GM18907 (cell line): ENCODE data around the gene CDH3.
"Not testable (repeated sequence)": the region's sequence is repeated elsewhere in the genome, so short reads cannot be mapped to it uniquely, and the experiment has no call there.

Experiments used
- ATAC-seq: cut with Tn5 transposase; IDR thresholded peaks from one replicate; pipeline ENCODE4 v1.9.1; 2021; ENCODE audit warnings: mild to moderate bottlenecking, moderate library complexity; ENCODE audit not compliant: unreplicated experiment

Gene CDH3

DNA sequence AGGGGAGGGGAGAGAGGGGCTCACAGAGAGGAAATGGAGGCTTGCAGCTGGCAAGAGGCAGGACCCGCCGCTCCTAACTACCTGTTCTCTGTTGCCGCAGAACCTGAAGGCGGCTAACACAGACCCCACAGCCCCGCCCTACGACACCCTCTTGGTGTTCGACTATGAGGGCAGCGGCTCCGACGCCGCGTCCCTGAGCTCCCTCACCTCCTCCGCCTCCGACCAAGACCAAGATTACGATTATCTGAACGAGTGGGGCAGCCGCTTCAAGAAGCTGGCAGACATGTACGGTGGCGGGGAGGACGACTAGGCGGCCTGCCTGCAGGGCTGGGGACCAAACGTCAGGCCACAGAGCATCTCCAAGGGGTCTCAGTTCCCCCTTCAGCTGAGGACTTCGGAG is 53.0 kb downstream of the CDH3 start:
- no peak for ATAC-seq

DNA sequence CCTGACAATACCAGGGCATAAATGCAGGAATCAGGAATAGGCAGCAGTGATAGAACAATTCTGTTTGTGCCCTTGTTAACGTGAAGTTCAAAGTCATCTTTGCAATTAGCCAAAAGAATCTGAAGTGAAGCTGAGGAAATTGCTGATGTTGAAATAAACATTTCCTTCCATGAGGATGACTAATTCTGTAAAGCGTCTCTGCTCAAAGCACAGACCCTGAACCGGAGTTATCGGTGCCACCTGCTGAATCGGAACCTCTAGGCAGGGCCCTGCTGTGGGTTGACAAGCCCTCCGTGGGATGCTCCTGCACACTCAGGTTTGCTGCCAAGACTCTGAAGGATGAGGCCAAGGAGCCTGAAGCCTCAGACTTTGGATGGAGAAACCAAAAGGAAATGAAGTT is 55.0 kb downstream of the CDH3 start:
- no peak for ATAC-seq

DNA sequence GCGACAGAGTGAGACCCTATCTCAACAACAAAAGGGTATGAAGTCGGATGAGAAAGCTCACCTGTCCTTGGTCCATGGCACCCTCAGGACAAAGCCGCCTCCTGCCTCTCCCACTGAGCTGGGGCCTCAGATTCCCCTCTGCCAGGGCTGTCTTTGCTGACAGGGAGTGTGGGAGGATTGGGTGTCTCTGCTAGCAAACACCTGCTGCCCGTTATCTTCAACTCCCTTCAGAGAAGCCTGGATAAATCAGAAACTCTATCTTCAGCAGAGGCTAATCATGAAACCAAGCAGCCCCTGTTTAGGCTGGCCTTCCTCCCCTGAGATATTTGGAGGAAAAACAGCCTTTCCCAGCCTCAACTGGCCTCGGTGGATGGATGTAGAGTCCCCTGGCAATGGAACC is 55.7 kb downstream of the CDH3 start:
- no peak for ATAC-seq

DNA sequence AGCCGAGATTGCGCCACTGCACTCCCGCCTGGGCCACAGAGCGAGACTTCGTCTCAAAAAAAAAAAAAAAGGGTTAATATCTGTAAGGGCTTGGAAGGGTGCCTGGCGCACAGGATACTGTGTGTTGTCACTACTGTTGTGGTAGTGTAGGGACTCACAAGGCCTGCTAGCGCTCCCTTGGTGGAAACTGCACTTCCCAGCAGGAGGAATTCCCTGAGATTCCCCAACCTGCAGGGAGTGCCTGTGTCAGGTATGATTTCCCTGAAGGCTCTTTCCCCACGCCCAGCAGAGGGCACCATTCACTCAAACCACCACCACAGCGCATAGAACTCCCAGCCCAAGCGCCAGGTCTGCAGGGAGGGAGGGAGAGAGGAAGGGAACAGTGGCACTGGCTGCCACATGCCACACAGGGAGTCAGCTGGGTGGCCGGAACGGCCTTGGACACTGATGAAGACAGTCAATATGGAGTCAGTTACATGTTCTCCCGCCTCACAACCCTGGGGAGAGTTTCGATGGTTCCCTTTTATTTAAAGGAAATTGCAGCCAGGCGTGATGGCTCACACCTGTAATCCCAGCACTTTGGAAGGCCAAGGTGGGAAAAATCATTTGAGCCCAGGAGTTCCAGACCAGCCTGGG is 59.2 kb downstream of the CDH3 start:
- ATAC-seq: no peak

DNA sequence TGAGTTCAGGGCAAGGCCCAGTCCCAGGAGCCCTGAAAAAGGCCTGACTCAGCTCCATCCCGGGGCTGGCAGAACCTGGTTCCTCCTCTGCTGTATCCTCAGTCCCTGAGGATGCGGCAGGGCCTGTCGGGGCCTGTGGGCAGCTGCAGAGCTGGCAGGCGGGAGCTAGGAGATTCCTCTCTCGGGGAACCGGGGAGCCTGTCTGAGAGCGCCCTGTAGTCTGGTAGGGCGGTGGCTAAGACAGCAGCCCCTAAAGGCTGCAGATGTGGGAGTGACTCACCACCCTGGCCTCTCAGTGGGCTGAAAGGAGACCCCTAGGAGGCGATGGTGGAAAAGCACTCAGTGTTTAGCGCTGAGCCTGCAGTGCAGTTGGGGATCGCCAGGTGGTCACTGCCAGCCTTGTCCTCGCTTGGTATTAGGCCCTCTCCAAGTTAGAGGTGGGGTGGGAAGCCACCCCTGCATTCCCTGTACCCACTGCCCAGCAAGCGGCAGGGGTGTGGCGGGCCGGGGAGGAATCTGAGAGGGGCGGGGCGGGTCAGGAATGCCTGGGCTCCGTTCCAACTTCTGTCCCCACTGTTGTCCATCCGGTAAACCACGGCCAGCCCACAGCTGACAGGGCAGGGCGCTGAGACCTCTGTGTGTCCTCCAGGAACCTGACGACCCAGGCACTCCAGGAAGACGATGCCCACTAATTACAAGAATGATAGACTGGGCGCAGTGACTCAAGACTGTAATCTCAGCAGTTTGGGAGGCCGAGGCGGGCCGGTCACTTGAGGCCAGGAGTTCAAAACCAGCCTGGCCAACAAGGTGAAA is 62.4 kb downstream of the CDH3 start:
- ATAC-seq: no peak

DNA sequence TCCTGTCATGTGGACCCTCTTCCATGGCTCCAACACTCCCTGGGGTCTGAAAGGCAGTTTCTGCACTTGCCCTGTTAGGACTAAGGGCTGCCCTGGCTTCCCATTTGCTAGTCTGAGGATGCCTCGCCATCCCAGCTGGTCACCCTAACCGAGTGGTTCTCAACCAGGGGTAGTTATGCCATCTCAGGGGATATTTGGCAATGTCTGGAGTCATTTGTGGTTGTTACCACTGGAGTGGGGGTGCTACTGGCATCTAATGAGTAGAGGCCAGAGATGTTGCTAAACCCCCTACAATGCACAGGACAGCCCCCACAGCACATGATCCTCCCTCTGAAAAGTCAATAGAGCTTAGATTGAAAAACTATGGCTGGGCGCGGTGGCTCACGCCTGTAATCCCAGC is 65.1 kb downstream of the CDH3 start:
- no peak for ATAC-seq

DNA sequence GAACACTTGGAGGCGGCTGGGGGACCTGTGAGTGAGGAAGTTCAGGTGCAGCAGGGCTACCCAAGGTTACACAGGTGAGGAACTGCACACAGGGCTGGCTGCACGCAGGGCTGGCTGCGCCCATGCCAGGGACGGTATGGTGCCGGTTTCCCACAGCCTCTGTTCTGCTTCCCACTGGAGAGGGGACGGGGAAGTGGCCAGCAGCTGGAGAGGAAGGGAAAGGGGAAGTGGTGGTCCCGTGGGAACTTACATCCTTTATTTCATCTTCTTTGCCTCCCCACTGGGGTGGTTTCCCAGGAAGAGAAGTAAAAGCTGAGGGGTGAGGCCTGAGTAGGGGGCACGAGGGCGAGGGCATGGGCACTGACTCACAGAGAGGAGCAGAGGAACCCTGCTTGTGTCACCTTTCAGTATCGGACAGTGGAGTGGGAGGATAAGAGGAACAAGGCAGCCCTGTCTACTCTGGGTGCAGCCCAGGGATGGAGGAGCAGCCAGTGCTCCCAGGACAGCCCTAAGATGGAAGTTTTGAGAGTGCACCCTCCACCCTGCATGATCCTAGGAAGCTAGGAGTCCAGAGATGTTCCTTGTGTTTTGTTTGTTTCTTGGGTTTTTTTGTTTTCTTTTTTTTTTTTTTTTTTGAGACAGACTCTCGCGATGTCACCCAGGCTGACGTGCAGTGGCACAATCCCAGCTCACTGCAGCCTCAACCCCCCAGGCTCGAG is 66.5 kb downstream of the CDH3 start:
- no peak for ATAC-seq

DNA sequence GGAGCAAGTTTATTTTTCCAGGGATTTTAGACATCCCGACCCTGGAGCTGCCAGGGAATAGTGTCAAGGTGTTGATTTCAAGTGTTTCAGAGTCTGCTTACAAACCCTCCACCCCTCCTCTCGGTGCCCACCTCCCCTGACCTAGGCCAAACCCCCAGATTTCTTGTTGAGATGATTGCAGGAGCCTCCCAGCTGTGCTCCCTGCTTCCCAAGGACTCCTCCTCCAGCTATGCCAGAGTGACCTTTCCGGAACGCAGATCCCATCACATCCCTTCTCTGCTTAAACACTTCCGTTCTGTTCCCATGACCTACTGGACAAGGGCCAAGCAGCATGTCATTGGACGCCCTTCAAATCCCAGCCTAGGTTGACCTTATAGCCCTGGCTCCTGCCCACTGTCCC is 68.3 kb downstream of the CDH3 start:
- no peak for ATAC-seq

DNA sequence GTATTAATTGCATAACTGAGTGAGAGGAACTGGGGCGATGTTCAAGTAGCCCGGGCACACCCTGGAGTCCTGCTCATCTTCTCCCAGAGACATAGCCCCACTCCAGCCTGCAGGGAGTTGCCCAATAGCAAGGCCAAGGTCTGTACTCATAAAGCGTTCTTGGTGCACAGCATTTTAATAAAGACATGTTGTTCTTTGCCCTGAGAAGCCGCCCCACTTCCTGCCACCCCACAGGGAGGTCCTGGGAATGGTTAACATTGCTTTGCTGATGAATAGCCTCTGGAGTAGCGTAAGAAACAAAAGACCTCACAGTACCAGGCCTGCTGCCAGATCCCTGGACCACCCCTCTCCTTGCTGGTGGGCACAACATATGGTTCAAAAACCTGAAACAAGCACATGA is 70.4 kb downstream of the CDH3 start:
- no peak for ATAC-seq

DNA sequence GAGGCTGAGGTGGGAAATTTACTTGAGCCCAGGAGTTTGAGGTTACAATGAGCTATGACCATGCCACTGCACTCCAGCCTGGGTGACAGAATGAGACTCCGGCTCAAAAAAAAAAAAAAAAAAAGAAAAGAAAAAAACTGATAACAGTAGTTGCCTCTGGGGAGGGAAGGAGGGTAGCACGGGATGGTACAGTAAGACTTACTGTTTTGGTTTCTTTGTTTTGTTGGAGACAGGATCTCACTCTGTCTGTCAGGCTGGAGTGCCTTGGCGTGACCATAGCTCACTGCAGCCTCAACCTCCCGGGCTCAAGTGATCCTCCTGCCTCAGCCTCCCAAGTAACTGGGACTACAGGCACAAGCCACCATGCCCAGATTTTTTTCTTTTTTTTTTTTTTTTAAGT is 71.4 kb downstream of the CDH3 start:
- ATAC-seq: not testable (repeated sequence)

DNA sequence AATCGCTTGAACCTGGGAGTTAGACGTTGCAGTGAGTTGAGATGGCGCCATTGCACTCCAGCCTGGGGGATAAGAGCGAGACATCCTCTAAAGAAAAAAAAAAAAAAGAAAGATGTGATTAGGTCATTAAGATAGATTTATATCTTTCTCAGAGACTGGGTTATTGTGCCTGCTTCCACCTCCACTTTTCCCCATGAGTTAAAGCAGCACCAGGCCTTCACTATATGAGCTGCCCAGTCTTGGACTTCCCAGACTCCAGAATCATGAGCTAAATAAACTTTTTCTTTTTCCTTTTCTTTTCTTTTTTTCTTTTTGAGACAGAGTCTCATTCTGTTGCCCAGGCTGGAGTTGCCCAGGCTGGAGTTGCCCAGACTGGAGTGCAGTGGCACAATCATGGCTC is 72.6 kb downstream of the CDH3 start:
- ATAC-seq: no peak

DNA sequence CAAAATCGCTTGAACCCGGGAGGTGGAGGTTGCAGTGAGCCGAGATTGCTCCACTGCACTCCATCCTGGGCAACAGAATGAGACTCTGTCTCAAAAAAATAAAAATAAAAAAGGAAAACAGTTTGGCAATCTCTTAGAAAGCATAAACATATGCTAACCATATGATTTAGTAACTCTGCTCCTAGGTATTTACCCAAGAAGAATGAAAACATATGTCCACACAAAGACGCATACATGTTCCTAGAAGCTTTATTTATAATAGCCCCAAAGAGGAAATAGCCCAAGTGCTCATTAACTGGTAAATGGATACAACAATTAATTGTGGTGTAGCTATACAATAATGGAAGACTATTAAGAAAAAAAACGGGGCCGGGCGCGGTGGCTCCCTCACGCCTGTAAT is 73.5 kb downstream of the CDH3 start:
- no peak for ATAC-seq

DNA sequence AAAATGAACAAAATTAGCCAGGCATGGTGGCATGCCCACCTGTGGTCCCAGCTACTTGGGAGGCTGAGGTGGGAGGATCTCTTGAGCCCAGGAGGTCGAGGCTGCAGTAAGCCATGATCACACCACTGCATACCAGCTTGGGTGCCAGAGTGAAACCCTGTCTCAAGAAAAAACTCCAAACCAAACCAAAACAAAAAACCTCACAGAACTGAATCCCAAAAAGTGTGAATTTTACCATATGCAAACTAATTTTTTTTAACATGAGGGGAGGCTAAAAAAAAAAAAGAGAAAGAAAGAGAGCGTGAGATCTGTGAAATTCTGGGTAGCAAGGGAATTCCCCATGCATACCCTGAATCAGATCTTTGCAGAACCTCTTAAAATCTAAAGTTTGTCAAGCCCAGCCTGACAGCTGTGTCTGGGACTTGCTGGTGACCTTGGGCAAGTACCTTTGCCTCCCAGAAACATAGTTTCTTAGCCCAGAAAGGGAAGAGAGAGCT is 74.9 kb downstream of the CDH3 start:
- ATAC-seq: peak; percentile 80

DNA sequence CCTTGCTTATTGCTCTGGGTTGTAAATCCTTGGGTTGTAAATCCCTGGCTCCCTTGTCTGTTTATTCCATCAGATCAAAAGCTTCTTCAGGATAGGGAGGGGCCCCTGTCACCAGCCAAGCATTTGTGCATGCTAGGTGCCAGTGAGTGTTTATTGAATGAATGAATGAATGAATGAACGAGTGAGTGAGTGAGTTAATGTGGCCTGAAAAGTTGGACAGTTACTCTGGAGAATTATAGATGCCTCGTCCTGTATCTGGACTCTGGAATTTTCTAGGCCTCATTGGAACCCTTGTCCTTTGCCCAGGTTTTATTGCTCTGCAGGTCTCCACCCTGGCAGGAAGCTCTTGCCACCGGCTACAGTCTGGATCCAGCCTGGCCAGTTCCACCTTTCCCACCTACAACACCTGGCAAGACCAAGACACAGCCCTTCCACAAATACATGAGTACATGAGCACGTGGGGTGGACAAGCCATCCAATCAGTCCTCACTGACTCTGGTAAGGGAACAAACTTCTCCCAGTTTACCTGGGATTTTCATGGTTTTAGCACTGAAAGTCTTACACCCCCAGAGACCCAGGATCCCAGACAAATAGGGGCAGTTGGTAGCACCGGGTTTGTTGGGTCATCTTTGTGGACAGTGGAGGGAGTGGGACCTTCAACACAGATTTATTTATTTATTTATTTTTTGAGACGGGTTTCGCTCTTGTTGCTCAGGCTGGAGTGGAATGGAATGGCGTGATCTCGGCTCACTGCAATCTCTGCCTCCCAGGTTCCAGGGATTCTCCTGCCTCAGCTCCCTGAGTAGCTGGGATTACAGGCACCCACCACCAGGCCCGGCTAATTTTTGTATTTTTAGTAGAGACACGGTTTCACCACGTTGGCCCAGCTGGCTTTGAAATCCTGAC is 77.3 kb downstream of the CDH3 start:
- ATAC-seq: no peak

DNA sequence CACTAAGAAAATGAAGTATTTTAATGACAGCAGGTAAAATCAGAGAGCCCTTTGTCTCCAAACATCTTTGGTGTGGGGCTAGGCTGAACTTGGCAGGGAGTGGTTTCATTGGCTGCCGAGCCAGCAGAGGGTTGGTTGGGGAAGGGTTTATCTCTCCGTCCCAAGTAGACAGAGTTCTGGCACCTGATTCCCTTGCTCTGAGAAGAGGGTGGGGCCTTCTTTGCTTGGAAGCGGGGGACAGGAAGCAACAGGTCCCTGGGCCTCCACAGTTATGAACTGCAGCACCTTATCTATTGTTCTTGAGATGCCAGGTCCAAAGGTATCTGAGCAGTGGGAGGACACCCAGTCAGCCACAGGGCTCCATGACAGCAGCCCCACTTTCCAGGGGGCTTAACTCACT is 79.7 kb downstream of the CDH3 start:
- ATAC-seq: no peak

DNA sequence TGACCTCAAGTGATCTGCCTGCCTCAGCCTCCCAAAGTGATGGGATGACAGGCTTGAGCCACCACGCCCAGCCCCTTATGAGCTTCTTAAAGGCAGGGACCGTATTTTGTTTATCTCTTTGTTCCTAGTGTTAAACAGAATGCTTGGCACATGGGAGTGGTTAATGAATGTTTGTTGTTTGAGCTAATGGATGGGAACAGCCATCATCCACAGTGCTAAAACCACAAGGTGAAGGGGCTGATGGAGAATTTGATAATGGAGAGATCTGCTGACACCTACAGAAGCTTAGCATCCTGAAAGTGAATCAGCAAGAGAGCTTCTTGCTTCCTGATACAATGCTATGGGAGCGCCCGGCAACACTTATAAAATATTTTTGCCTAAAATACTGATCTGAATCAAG is 83.4 kb downstream of the CDH3 start:
- no peak for ATAC-seq

DNA sequence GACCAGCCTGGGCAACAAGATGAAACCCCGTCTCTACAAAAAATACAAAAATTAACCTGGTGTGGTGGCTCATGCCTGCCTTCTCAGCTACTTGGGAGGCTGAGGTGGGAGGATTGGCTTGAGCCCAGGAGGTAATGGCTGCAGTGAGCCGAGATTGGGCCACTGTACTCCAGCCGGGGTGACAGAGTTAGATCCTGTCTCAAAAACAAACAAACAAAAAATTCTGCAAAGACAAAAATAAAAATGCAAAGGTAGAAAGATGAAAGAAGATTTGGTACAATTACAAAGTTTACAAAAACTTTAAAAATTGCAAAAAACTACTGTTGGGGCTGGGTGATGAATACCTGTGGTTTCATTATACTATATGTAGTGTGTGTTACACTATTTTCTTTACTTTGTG is 86.5 kb downstream of the CDH3 start:
- no peak for ATAC-seq

DNA sequence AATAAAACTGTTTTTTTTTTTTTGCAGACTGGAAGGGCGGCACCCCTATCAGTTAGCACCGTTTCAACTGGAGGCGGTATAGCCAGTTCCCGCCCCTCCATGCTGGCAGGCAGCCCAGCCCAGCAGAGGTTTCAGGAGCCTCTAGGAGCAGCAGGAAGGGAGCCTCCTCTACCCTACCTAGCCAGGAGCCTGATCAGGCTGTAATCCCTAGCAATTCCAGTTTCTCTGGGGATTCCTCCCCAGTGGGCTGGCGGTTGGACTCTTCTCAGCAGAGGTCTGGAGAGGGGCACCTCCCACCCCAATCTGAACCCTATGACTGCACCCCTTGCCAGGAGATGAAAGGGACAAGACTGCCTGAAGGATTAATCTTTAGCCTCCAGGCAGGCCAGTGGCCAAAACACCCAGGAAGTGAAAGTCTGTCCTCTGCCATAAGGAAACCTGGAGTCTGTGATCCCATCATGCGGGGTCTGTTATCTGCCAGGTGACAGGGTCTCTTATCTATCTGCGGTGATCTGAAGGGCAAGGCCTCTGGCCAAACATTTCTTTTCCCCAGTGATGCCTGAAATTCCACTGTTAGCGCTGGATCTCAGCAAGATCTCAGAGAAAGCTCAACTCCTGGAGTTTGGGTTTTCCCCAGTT is 87.1 kb downstream of the CDH3 start:
- no peak for ATAC-seq

DNA sequence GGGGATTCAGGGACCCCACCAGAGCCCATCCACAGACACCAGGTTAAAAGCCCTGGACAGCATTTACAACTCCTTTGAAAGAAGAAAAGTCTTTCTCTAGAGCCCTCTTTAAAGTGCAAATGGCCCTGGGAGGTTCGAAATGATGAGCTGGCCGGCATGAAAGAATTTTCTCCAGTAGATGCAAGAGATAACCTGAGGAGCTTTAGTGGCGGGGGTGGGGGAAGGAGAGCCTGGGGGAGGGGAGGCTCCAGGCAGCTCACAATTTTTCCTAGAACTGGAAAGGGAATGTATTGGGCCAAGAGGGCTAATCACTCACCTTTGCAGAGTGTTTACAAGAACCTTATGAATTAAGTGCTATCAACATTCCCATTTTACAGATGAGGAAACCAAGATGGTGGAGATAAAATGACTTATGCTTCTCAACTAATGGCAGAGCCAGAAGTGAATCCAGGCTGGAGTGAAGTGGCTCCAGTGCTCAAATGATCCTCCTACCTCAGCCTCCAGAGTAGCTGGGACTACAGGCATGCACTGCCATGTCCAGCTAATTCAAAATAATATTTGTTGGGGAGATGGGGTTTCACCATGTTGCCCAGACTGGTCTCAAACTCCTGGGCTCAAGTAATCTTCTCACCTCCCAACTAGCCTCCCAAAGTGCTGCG is 87.8 kb downstream of the CDH3 start:
- no peak for ATAC-seq

DNA sequence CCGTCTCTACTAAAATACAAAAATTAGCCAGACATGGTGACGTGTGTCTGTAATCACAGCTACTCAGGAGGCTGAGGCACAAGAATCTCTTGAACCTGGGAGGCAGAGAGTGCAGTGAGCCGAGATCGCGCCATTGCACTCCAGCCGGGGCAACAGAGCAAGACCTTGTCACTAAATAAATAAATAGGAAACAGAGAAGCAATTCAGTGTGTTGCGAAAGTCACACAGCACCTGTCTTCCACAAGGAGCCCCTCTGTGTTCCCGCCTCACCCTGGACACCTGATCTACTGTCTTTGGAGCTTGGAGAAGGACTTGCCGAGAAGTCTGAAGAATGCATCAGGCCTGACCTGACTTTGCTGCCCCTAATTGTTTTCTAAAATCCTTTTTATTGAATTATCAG is 88.5 kb downstream of the CDH3 start:
- ATAC-seq: no peak
